Liver (tissue), 9 donors: Measurements from ENCODE around the gene PER1. TPM values are rescaled to one million over a fixed set of nuclear protein-coding genes. Genes with fewer than 3 reads are reported as not detected.

Experiments
- DNase-seq: peaks from one replicate; pipeline ENCODE4 v3.0.0-alpha.2; 2017; ENCODE audit warnings: low spot score
- H3K27ac ChIP-seq, 2 donors: one replicate each; pipeline ENCODE4 v1.7.0; 2013; ENCODE audit warnings: inconsistent platforms in 2 of 2, low read length in 2 of 2, control low read depth in 1 of 2, low read depth in 1 of 2, mild to moderate bottlenecking in 1 of 2
- H3K27me3 ChIP-seq, 4 donors: one replicate each; pipeline versions ENCODE4 v1.6.1 to v1.7.0; 2013; ENCODE audit warnings: low read length in 3 of 4, inconsistent platforms in 1 of 4, mild to moderate bottlenecking in 1 of 4, moderate library complexity in 1 of 4; ENCODE audit not compliant: control insufficient read depth in 4 of 4, insufficient read depth in 4 of 4
- H3K36me3 ChIP-seq, 4 donors: one replicate each; pipeline versions ENCODE4 v1.6.1 to v1.7.0; 2013; ENCODE audit warnings: low read length in 3 of 4, mild to moderate bottlenecking in 3 of 4, low read depth in 1 of 4, moderate library complexity in 1 of 4; ENCODE audit not compliant: control insufficient read depth in 4 of 4, insufficient read depth in 3 of 4
- H3K4me1 ChIP-seq, 4 donors: one replicate each; pipeline versions ENCODE4 v1.6.1 to v1.7.0; 2013; ENCODE audit warnings: low read length in 3 of 4, mild to moderate bottlenecking in 3 of 4, moderate library complexity in 1 of 4; ENCODE audit not compliant: control insufficient read depth in 4 of 4, insufficient read depth in 4 of 4
- H3K4me3 ChIP-seq, 3 donors: one replicate each; pipeline versions ENCODE4 v1.6.1 to v1.7.0; 2013; ENCODE audit warnings: low read length in 3 of 3, control low read depth in 1 of 3, low read depth in 1 of 3, mild to moderate bottlenecking in 1 of 3
- H3K9ac ChIP-seq, 2 donors: one replicate each; pipeline ENCODE4 v1.7.0; 2013; ENCODE audit warnings: low read length in 2 of 2, mild to moderate bottlenecking in 2 of 2, moderate library complexity in 2 of 2, control low read depth in 1 of 2, low read depth in 1 of 2
- H3K9me3 ChIP-seq, 4 donors: one replicate each; pipeline versions ENCODE4 v1.6.1 to v1.7.0; 2013; ENCODE audit warnings: low read length in 3 of 4; ENCODE audit not compliant: control insufficient read depth in 4 of 4
- ATF3 ChIP-seq: IDR thresholded peaks from 2 replicates; pipeline ENCODE4 v1.6.1; 2016; ENCODE audit warnings: antibody characterized with exemption
- CTCF ChIP-seq: fragments of 150-350 bp; IDR thresholded peaks from 2 replicates; pipeline ENCODE4 v1.5.1; 2017; ENCODE audit warnings: improper control_type of control experiment, low read depth, low read length; ENCODE audit not compliant: missing input control
- EGR1 ChIP-seq, 2 donors: IDR thresholded peaks; 2 replicates each; pipeline ENCODE4 v1.6.1; 2016 to 2018; ENCODE audit warnings: antibody characterized with exemption in 2 of 2, low read depth in 2 of 2
- FOXA1 ChIP-seq: IDR thresholded peaks from 2 replicates; pipeline ENCODE4 v1.6.1; 2016; ENCODE audit warnings: antibody characterized with exemption
- FOXA2 ChIP-seq: IDR thresholded peaks from 2 replicates; pipeline ENCODE4 v1.6.1; 2016; ENCODE audit warnings: antibody characterized with exemption
- GABPA ChIP-seq, 2 donors: IDR thresholded peaks in 1 of 2; conservative IDR thresholded peaks in 1 of 2; 2 replicates each; pipeline ENCODE4 v1.6.1; 2016; ENCODE audit warnings: antibody characterized with exemption in 2 of 2, mild to moderate bottlenecking in 1 of 2, moderate library complexity in 1 of 2
- HNF4A ChIP-seq, 2 donors: conservative IDR thresholded peaks; 2 replicates each; pipeline ENCODE4 v1.6.1; 2016; ENCODE audit warnings: antibody characterized with exemption in 2 of 2, mild to moderate bottlenecking in 2 of 2
- HNF4G ChIP-seq: IDR thresholded peaks from 2 replicates; pipeline ENCODE4 v1.6.1; 2016; ENCODE audit warnings: antibody characterized with exemption
- JUND ChIP-seq, 2 donors: IDR thresholded peaks; 2 replicates each; pipeline ENCODE4 v1.6.1; 2016; ENCODE audit warnings: antibody characterized with exemption in 2 of 2
- MAX ChIP-seq: IDR thresholded peaks from 2 replicates; pipeline ENCODE4 v1.6.1; 2016; ENCODE audit warnings: antibody characterized with exemption
- NR2F2 ChIP-seq: IDR thresholded peaks from 2 replicates; pipeline ENCODE4 v1.6.1; 2016; ENCODE audit warnings: antibody characterized with exemption
- RAD21 ChIP-seq, 2 donors: IDR thresholded peaks; 2 replicates each; pipeline ENCODE4 v1.6.1; 2016; ENCODE audit warnings: antibody characterized with exemption in 2 of 2, mild to moderate bottlenecking in 2 of 2
- RXRA ChIP-seq, 2 donors: IDR thresholded peaks; 2 replicates each; pipeline ENCODE4 v1.6.1; 2017 to 2018; ENCODE audit warnings: antibody characterized with exemption in 2 of 2, mild to moderate bottlenecking in 1 of 2
- SP1 ChIP-seq: IDR thresholded peaks from 2 replicates; pipeline ENCODE4 v1.6.1; 2018; ENCODE audit warnings: antibody characterized with exemption, mild to moderate bottlenecking
- TAF1 ChIP-seq: conservative IDR thresholded peaks from 2 replicates; pipeline ENCODE4 v1.6.1; 2016; ENCODE audit warnings: antibody characterized with exemption, mild to moderate bottlenecking
- YY1 ChIP-seq: IDR thresholded peaks from 2 replicates; pipeline ENCODE4 v1.6.1; 2016; ENCODE audit warnings: antibody characterized with exemption, mild to moderate bottlenecking
- ZBTB33 ChIP-seq: IDR thresholded peaks from 2 replicates; pipeline ENCODE4 v1.6.1; 2016; ENCODE audit warnings: antibody characterized with exemption
- WGBS: extraction: QIAGEN DNeasy Blood & Tissue Kit; methylation state at CpG from one replicate; pipeline ENCODE4 v1.1.7; 2013; 5-methylcytosine and 5-hydroxymethylcytosine counted together
- polyA plus RNA-seq, 2 donors: library from polyadenylated mRNA; stranded (reverse) in 1 of 2; unstranded in 1 of 2; fragments of 200-250 nt in 1 of 2; fragments of >200 nt in 1 of 2; fragmentation: Nextera tagmentation in 1 of 2; extraction: Ambion mirVana in 1 of 2; gene quantifications; one replicate each; pipeline versions ENCODE4 v1.2.1 to v1.2.3, GENCODE V29; 2013 to 2015
- total RNA-seq, 2 donors: library from RNA; depleted of rRNA; stranded (reverse); fragments of >200 nt; gene quantifications; one replicate each; pipeline ENCODE4 v1.2.3, GENCODE V29; 2014
- TF ChIP-seq, protein P1 (sequence below): IDR thresholded peaks from 2 replicates; pipeline ENCODE4 v1.6.1; 2016; ENCODE audit warnings: antibody characterized with exemption, mild to moderate bottlenecking
- donor health status: healthy.
- donor health status: healthy.
- donor health status: healthy.
- donor health status: healthy.
- donor health status: healthy.

PER1 gene
- total and polyA plus RNA-seq, 4 donors = 10.1 to 71.6 (median 29.7) TPM

DNA sequence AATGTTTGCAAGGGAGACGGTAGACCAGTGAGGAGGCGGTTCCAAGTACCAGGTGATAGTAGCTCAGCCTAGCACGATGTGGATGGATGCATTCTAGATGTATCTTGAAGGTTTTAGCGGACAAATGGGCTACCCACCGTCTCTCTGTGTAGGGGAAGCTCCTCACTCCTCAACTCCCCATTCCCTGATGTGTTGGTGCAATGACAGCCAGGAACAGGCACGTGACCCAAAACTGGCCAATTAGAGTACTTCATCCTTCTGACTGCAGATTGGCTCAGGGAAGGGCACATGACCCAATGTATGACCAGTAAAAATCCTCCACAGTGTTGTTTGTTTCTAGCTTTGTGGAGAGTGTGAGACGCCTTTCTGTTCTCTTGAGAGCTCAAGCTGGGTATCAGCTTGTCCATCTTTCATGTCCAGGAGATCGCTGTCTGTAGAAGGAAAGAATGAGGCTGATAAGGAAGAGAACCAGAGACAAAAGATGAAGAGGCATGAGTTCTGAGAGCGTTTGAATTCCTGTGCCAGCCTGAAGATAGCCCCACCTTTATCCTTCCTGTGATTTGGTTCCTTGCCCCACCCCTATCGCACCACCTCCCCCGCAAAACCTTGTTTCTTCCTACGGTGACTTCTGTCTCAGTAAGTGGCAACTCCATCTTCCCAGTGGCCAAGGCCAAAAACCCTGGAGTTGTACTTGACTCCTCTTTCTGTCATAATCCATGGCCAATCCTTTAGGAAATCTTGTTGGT, 40.0 kb upstream of the PER1 start:
- Histone ChIP-seq H3K4me3 (peak overlapping the region in 1 of 3 donors; percentile 34), H3K4me1 (peaks cover 12 to 40% (median 23%) of the 10 kb centered on the region in 4 donors), H3K9me3 (no peaks in the 10 kb centered on the region), H3K36me3 (no peaks in the 10 kb centered on the region), H3K27me3 (no peaks in the 10 kb centered on the region), H3K27ac (peak overlapping the region in 1 of 2 donors; percentile 59), H3K9ac (no peak overlapping the region)
- TF ChIP-seq NR2F2 = no peak
- TF ChIP-seq TAF1 = peak; percentile 65
- TF ChIP-seq CTCF = no peak
- TF ChIP-seq ATF3 = no peak
- TF ChIP-seq HNF4G = no peak
- TF ChIP-seq RAD21 (IDR thresholded peaks at IDR 0.05) = no peak
- TF ChIP-seq JUND (IDR thresholded peaks at IDR 0.05) = no peak
- TF ChIP-seq ZBTB33 = no peak
- no peak for TF ChIP-seq HNF4A (conservative IDR thresholded peaks at IDR 0.05)
- peak; percentile 19 for TF ChIP-seq MAX
- TF ChIP-seq YY1 = peak; percentile 43
- TF ChIP-seq FOXA2 = no peak
- no peak for TF ChIP-seq GABPA (IDR thresholded peaks at IDR 0.05 in 1 of 2, conservative IDR thresholded peaks at IDR 0.05 in 1 of 2)
- TF ChIP-seq EGR1 (IDR thresholded peaks at IDR 0.05; ENCODE audit: low read depth in 2 of 2) = no peak
- no peak for TF ChIP-seq RXRA (IDR thresholded peaks at IDR 0.05)
- TF ChIP-seq, protein P1, sequence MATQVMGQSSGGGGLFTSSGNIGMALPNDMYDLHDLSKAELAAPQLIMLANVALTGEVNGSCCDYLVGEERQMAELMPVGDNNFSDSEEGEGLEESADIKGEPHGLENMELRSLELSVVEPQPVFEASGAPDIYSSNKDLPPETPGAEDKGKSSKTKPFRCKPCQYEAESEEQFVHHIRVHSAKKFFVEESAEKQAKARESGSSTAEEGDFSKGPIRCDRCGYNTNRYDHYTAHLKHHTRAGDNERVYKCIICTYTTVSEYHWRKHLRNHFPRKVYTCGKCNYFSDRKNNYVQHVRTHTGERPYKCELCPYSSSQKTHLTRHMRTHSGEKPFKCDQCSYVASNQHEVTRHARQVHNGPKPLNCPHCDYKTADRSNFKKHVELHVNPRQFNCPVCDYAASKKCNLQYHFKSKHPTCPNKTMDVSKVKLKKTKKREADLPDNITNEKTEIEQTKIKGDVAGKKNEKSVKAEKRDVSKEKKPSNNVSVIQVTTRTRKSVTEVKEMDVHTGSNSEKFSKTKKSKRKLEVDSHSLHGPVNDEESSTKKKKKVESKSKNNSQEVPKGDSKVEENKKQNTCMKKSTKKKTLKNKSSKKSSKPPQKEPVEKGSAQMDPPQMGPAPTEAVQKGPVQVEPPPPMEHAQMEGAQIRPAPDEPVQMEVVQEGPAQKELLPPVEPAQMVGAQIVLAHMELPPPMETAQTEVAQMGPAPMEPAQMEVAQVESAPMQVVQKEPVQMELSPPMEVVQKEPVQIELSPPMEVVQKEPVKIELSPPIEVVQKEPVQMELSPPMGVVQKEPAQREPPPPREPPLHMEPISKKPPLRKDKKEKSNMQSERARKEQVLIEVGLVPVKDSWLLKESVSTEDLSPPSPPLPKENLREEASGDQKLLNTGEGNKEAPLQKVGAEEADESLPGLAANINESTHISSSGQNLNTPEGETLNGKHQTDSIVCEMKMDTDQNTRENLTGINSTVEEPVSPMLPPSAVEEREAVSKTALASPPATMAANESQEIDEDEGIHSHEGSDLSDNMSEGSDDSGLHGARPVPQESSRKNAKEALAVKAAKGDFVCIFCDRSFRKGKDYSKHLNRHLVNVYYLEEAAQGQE = peak; percentile 37
- no peak for TF ChIP-seq FOXA1
- TF ChIP-seq SP1 = peak; percentile 50
- DNase-seq = peak; percentile 78
- 22% methylated on average over 12 of the region's 12 CpGs for WGBS
